Neuron (in vitro differentiated cells): Measurements from ENCODE around the gene UFD1.

Experiments used
- H2AFZ ChIP-seq: one replicate; pipeline ENCODE4 v1.6.1; 2013; ENCODE audit warnings: low read depth, mild to moderate bottlenecking, inconsistent platforms, low read length, moderate library complexity
- H3K27me3 ChIP-seq: one replicate; pipeline ENCODE4 v1.6.1; 2013; ENCODE audit warnings: low read length; ENCODE audit not compliant: insufficient read depth
- H3K36me3 ChIP-seq: one replicate; pipeline ENCODE4 v1.6.1; 2013; ENCODE audit warnings: low read length; ENCODE audit not compliant: insufficient read depth
- H3K4me1 ChIP-seq: one replicate; pipeline ENCODE4 v1.6.1; 2013; ENCODE audit warnings: low read length; ENCODE audit not compliant: insufficient read depth
- H3K4me3 ChIP-seq: 2 replicates; pipeline ENCODE4 v1.5.1; 2013; ENCODE audit warnings: mild to moderate bottlenecking, low read length, moderate library complexity
- H3K9me3 ChIP-seq: one replicate; pipeline ENCODE4 v1.6.1; 2013; ENCODE audit warnings: low read length

UFD1 gene

GRCh38 chr22:19497245-19497644 lies 18.3 kb upstream of the UFD1 start:
- H3K9me3 ChIP-seq = no peaks in the 10 kb centered on the region
- no peaks in the 10 kb centered on the region for H3K27me3 ChIP-seq
- H3K4me3 ChIP-seq = no peak overlapping the region
- peaks cover 50% of the 10 kb centered on the region for H3K36me3 ChIP-seq
- H3K4me1 ChIP-seq = no peaks in the 10 kb centered on the region
- no peak overlapping the region for H2AFZ ChIP-seq

GRCh38 chr22:19496324-19496630 lies 17.3 kb upstream of the UFD1 start:
- Histone ChIP-seq H3K9me3 (no peaks in the 10 kb centered on the region), H3K36me3 (peaks cover 52% of the 10 kb centered on the region), H3K27me3 (no peaks in the 10 kb centered on the region), H3K4me3 (no peak overlapping the region), H3K4me1 (no peaks in the 10 kb centered on the region), H2AFZ (no peak overlapping the region)

GRCh38 chr22:19495562-19496323 lies 16.8 kb upstream of the UFD1 start:
- H2AFZ ChIP-seq = no peak overlapping the region
- no peak overlapping the region for H3K4me3 ChIP-seq
- peaks cover 52% of the 10 kb centered on the region for H3K36me3 ChIP-seq
- H3K27me3 ChIP-seq = no peaks in the 10 kb centered on the region
- H3K4me1 ChIP-seq = no peaks in the 10 kb centered on the region
- no peaks in the 10 kb centered on the region for H3K9me3 ChIP-seq

GRCh38 chr22:19494676-19495173 lies 15.7 kb upstream of the UFD1 start:
- Histone ChIP-seq H3K4me3 (no peak overlapping the region), H3K9me3 (no peaks in the 10 kb centered on the region), H3K27me3 (no peaks in the 10 kb centered on the region), H2AFZ (no peak overlapping the region), H3K36me3 (peaks cover 56% of the 10 kb centered on the region), H3K4me1 (no peaks in the 10 kb centered on the region)

- Histone ChIP-seq H3K4me1 (no peaks in the 10 kb centered on the region), H3K9me3 (no peaks in the 10 kb centered on the region), H3K4me3 (no peak overlapping the region), H3K36me3 (peaks cover 52% of the 10 kb centered on the region), H2AFZ (no peak overlapping the region), H3K27me3 (no peaks in the 10 kb centered on the region)
These were observed 15.1 kb upstream of the UFD1 start for GRCh38 chr22:19494001-19494560.

GRCh38 chr22:19492504-19493174 lies 13.6 kb upstream of the UFD1 start:
- no peaks in the 10 kb centered on the region for H3K4me1 ChIP-seq
- H3K36me3 ChIP-seq = peaks cover 51% of the 10 kb centered on the region
- H3K4me3 ChIP-seq = no peak overlapping the region
- no peaks in the 10 kb centered on the region for H3K27me3 ChIP-seq
- no peaks in the 10 kb centered on the region for H3K9me3 ChIP-seq
- no peak overlapping the region for H2AFZ ChIP-seq

GRCh38 chr22:19490628-19491230 lies 11.7 kb upstream of the UFD1 start:
- Histone ChIP-seq H2AFZ (no peak overlapping the region), H3K27me3 (no peaks in the 10 kb centered on the region), H3K36me3 (peaks cover 41% of the 10 kb centered on the region), H3K4me1 (no peaks in the 10 kb centered on the region), H3K4me3 (no peak overlapping the region), H3K9me3 (no peaks in the 10 kb centered on the region)

GRCh38 chr22:19488884-19489843 lies 10.2 kb upstream of the UFD1 start:
- Histone ChIP-seq H3K4me3 (no peak overlapping the region), H3K36me3 (peaks cover 42% of the 10 kb centered on the region), H3K9me3 (no peaks in the 10 kb centered on the region), H3K27me3 (no peaks in the 10 kb centered on the region), H3K4me1 (no peaks in the 10 kb centered on the region), H2AFZ (no peak overlapping the region)

GRCh38 chr22:19488285-19488684 lies 9.3 kb upstream of the UFD1 start:
- H3K27me3 ChIP-seq = no peaks in the 10 kb centered on the region
- peaks cover 44% of the 10 kb centered on the region for H3K36me3 ChIP-seq
- H3K4me1 ChIP-seq = no peaks in the 10 kb centered on the region
- H3K4me3 ChIP-seq = no peak overlapping the region
- no peak overlapping the region for H2AFZ ChIP-seq
- no peaks in the 10 kb centered on the region for H3K9me3 ChIP-seq

GRCh38 chr22:19483481-19484244 lies 4.7 kb upstream of the UFD1 start:
- Histone ChIP-seq H2AFZ (no peak overlapping the region), H3K27me3 (no peaks in the 10 kb centered on the region), H3K4me1 (peaks cover 9% of the 10 kb centered on the region), H3K36me3 (peaks cover 42% of the 10 kb centered on the region), H3K4me3 (no peak overlapping the region), H3K9me3 (no peaks in the 10 kb centered on the region)

GRCh38 chr22:19482297-19482696 lies 3.3 kb upstream of the UFD1 start:
- Histone ChIP-seq H3K27me3 (no peaks in the 10 kb centered on the region), H3K4me3 (no peak overlapping the region), H3K36me3 (peaks cover 37% of the 10 kb centered on the region), H2AFZ (no peak overlapping the region), H3K4me1 (peaks cover 20% of the 10 kb centered on the region), H3K9me3 (no peaks in the 10 kb centered on the region)

- Histone ChIP-seq H2AFZ (no peak overlapping the region), H3K4me1 (peaks cover 22% of the 10 kb centered on the region), H3K4me3 (peak overlapping the region; percentile 69)
These were observed 1.8 kb upstream of the UFD1 start for GRCh38 chr22:19480789-19481188.

More at GRCh38 chr22:19480789-19481188, 1.8 kb upstream of the UFD1 start:
- Histone ChIP-seq H3K27me3 (no peaks in the 10 kb centered on the region), H3K36me3 (peaks cover 32% of the 10 kb centered on the region), H3K9me3 (no peaks in the 10 kb centered on the region)
